ENCODE data around the gene LRP1. TPM values are rescaled to one million over a fixed set of nuclear protein-coding genes. Genes with fewer than 3 reads are reported as not detected.

Gene LRP1
- total RNA-seq, 2 donors from 2014 or later, result 663 to 755 TPM

DNA sequence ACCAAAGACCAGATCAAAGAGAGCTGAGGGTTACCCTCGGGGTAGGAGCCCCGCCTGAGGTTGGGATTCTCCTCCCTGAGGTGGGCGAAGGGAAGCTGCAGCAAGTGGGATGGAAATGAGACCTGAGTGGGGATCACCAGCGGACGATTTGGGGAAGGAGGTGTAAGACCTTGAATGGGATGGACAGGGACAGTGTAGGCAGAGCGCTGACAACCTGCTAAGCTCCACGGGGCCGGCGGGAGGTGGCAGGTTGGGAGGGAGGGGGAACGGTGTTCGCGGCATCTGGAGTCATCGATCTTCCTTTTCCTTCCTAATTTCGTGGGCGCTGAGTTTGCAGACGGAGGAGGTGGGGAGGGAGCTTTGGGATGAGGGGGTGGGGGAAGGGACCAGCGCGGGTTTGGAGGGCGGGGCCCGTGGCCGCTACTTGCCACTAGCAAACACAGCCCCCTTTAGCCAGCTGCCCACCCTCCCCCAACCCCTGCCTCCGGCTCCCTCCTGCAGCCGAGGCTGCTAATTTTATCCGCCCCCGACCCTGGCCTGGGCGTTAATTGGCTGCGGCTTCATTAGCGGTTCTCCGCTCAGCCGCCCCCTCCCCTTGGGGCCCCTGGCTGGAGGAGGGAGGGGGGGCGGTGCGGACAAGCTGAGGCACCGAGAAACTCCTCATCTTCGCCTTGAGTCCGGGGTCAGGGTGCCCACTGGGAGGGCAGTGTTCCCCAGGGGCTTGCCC is 98.5 kb downstream of the LRP1 start:
- Histone ChIP-seq H3K9me3 (no peaks in the 10 kb centered on the region), H3K4me3 (peak overlapping the region; percentile 47), H3K27me3 (replicated peaks; ENCODE audit: insufficient read depth) (peaks cover 13% of the 10 kb centered on the region), H3K27ac (no peak overlapping the region), H3K4me1 (ENCODE audit: control insufficient read depth in 1 of 2, low read depth in 2 of 2) (peaks cover 10 to 27% of the 10 kb centered on the region in 2 donors), H3K36me3 (no peaks in the 10 kb centered on the region)
- ATAC-seq (ENCODE audit: insufficient number of reproducible peaks, low FRiP score, low read depth) (no peak), DNase-seq (ENCODE audit: low spot score) (no peak)
- TF ChIP-seq, protein P1, sequence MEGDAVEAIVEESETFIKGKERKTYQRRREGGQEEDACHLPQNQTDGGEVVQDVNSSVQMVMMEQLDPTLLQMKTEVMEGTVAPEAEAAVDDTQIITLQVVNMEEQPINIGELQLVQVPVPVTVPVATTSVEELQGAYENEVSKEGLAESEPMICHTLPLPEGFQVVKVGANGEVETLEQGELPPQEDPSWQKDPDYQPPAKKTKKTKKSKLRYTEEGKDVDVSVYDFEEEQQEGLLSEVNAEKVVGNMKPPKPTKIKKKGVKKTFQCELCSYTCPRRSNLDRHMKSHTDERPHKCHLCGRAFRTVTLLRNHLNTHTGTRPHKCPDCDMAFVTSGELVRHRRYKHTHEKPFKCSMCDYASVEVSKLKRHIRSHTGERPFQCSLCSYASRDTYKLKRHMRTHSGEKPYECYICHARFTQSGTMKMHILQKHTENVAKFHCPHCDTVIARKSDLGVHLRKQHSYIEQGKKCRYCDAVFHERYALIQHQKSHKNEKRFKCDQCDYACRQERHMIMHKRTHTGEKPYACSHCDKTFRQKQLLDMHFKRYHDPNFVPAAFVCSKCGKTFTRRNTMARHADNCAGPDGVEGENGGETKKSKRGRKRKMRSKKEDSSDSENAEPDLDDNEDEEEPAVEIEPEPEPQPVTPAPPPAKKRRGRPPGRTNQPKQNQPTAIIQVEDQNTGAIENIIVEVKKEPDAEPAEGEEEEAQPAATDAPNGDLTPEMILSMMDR (IDR thresholded peaks at IDR 0.05), result no peak

DNA sequence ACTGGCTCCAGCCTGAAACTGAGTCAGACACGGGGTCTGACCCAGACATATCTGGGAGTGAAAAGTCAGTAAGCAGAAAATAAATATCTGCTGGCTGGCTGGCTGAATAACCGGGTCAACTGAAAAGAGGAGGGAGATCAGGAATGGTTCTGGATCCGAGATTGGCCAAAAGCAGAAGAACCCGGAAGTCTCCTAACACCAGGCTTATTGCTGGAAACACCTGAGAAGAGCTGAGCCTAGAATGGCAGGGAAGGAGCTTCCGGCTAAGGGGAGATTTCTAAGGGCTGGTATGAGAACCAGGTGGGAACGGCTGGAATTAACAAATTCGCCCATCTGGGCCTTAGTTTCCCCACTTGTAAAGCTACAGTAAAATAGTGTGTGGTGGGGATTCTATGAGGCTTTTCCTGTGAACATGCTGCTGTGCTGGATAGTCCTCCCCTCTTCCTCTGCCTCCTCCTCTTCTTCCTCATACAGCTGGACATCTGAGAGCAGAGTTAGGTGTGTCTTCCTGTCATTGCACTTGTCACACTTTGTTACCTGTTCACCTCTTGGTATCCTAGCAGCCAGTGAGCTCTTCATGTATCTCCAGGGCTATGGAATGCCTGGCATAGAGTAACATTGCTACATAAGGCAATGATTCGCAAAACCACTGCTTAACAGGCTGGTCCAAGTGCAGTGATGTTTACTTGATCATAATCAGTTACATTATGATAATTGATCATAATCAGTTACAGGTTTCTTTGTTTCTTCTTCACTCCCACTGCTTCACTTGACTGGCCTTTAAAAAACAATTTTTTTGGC is 99.2 kb downstream of the LRP1 start:
- H3K36me3 ChIP-seq, result peaks cover 5% of the 10 kb centered on the region
- ATAC-seq (ENCODE audit: insufficient number of reproducible peaks, low FRiP score, low read depth), result no peak
- peak overlapping the region; percentile 47 for H3K4me3 ChIP-seq
- TF ChIP-seq, protein P1 (IDR thresholded peaks at IDR 0.05), result no peak
- peaks cover 10 to 27% of the 10 kb centered on the region in 2 donors for H3K4me1 ChIP-seq (ENCODE audit: control insufficient read depth in 1 of 2, low read depth in 2 of 2)
- peaks cover 13% of the 10 kb centered on the region for H3K27me3 ChIP-seq (replicated peaks; ENCODE audit: insufficient read depth)
- H3K9me3 ChIP-seq, result no peaks in the 10 kb centered on the region
- no peak for DNase-seq (ENCODE audit: low spot score)
- H3K27ac ChIP-seq, result no peak overlapping the region

DNA sequence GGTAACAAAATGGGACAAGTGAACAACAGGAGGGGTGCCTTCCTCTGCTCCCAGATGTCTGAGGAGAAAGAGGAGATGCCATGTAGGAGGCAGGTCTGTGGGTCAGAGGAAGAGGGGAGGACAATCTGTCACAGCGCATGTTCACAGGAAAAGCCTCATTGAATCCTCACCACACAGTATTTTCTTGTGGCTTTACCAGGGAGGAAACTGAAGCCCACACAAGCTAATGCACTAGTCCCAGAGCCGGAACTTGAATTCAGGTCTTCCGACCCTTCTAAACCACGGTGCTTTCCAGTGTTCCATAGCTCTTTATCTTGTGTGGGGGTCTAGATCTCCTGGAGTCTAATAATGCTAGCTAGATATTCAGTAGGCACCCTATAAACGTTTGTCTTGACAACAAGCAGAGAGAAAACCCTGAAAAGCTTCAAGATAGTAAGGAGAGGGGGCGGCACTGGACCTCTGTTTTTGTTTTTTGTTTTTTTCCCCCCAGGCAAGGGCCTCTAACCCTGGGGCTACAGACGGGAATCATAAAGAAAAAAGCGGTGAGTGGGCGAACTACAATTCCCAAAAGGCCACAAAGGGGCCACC is 100.9 kb downstream of the LRP1 start:
- peak overlapping the region; percentile 76 for H3K4me3 ChIP-seq
- DNase-seq (ENCODE audit: low spot score), result no peak
- H3K9me3 ChIP-seq, result no peaks in the 10 kb centered on the region
- H3K4me1 ChIP-seq (ENCODE audit: control insufficient read depth in 1 of 2, low read depth in 2 of 2), result peaks cover 10 to 27% of the 10 kb centered on the region in 2 donors
- H3K27ac ChIP-seq, result peak overlapping the region in 1 of 2 donors; percentile 54
- ATAC-seq (ENCODE audit: insufficient number of reproducible peaks, low FRiP score, low read depth), result no peak
- H3K27me3 ChIP-seq (replicated peaks; ENCODE audit: insufficient read depth), result peaks cover 7% of the 10 kb centered on the region
- peaks cover 18% of the 10 kb centered on the region for H3K36me3 ChIP-seq
- TF ChIP-seq, protein P1 (IDR thresholded peaks at IDR 0.05), result peak; percentile 27

DNA sequence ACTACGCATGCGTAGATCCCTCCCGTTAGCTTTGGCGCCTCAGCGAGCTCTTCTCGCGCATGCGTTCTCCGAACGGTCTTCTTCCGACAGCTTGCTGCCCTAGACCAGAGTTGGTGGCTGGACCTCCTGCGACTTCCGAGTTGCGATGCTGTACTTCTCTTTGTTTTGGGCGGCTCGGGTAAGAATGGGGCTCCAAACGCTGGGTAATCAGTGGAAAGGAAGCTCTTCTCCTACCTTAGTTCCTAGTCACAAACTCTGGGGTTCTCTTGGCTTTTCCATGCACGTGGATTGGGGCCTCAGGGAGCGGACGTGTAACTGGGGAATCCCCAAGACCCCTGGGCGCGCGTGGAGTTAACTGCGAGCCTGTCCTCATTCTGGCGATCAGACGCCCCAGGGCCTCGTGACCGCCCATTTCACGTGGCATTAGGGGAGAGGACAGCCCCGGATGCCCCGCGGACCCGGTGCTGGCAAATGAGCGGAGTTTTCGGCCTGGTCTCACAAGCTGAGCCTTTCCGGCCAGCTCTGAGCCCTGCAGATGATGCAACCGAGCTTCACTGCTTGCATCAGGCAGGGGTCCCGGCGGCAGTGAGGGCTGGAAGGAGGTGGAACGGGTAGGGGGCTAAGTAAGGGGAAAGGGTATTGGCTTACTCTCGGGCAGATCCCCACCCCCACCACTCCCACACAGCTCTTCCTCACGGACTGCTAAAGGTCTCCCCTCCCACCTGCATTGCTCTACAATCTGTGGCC is 101.5 kb downstream of the LRP1 start, which contains the start of gene SHMT2:
Gene SHMT2, plus strand, starts transcription at position 78 of the 747 bp plus-strand sequence. Its CDS starts 68 bp downstream, at position 146.
- peak within 1 kb of the TSS; percentile 54 to 84 for H3K27ac ChIP-seq

More for the DNA sequence above, 101.5 kb downstream of the LRP1 start, which contains the start of gene SHMT2:
- ATAC-seq (ENCODE audit: insufficient number of reproducible peaks, low FRiP score, low read depth) (peak; percentile 80), DNase-seq (ENCODE audit: low spot score) (peak; percentile 76)
- peaks cover 4% of the 10 kb centered on the region for H3K27me3 ChIP-seq (replicated peaks; ENCODE audit: insufficient read depth)
- H3K4me1 ChIP-seq (ENCODE audit: control insufficient read depth in 1 of 2, low read depth in 2 of 2), result peaks cover 10 to 27% of the 10 kb centered on the region in 2 donors
- peak within 1 kb of the TSS; percentile 76 for H3K4me3 ChIP-seq
- H3K9me3 ChIP-seq, result no peaks in the 10 kb centered on the region
- H3K36me3 ChIP-seq, result peaks cover 18% of the 10 kb centered on the region
- TF ChIP-seq, protein P1 (IDR thresholded peaks at IDR 0.05), result no peak
